ENCODE data around the gene CLTC. TPM values are rescaled to one million over a fixed set of nuclear protein-coding genes. Genes with fewer than 3 reads are reported as not detected.

Gene CLTC
- total and polyA plus RNA-seq, 2 of the 4 experiments (the other 2 are of a cell fraction), result 181 to 641 TPM

GRCh38 chr17:59675231-59675630, 55.5 kb downstream of the CLTC start:
- H2BK20ac ChIP-seq (ENCODE audit: low read depth, low read length), result no peak overlapping the region
- no peak overlapping the region for H3K4me3 ChIP-seq (ENCODE audit: insufficient read depth, low read depth, low read length)
- no peak overlapping the region for H4K5ac ChIP-seq (ENCODE audit: low read depth, low read length)
- WGBS, 2 experiments (ENCODE audit: extremely low coverage in 2 of 2, insufficient read length in 1 of 2), result no CpG with 5 or more reads among the region's 1 CpG
- no TSS peak for BruUV-seq (replicated peaks)
- H4K8ac ChIP-seq (ENCODE audit: low read depth in 2 of 2, low read length in 2 of 2), result no peak overlapping the region
- peak overlapping the region; percentile 48 for H2BK5ac ChIP-seq (ENCODE audit: low read depth, low read length, poor library complexity, severe bottlenecking)
- no peak overlapping the region for H3K27ac ChIP-seq (ENCODE audit: insufficient read depth, low read length)
- in situ Hi-C loops (cut with MboI; ENCODE audit: low sequenced_read_pairs) (loop anchor here (5.0 kb wide), 1 partner anchor 48 kb away; no protein-coding TSS in a partner anchor), dilution Hi-C loops (cut with HindIII; ENCODE audit: low sequenced_read_pairs, unreplicated experiment) (no loop called here), intact Hi-C loops (cut with micrococcal nuclease) (no loop called here)
- H3K9me3 ChIP-seq (ENCODE audit: control insufficient read depth, insufficient read depth, low read length), result no peaks in the 10 kb centered on the region
- no peak overlapping the region for H3K56ac ChIP-seq (ENCODE audit: extremely low read depth, insufficient read depth, low read length)
- peaks cover 29 to 56% of the 10 kb centered on the region in 2 experiments for H3K79me1 ChIP-seq (ENCODE audit: low read depth in 1 of 2, low read length in 2 of 2)
- ChIA-PET POLR2A (ENCODE audit: unreplicated experiment) (no interaction called here), CTCF (no interaction called here)
- H3K36me3 ChIP-seq (ENCODE audit: control insufficient read depth, insufficient read depth, low read length), result peaks cover 39% of the 10 kb centered on the region
- ATAC-seq (ENCODE audit: low read depth), result no peak
- peaks cover 3% of the 10 kb centered on the region for H3K9me1 ChIP-seq (ENCODE audit: insufficient read depth, low read length)
- no peak overlapping the region for H2AK5ac ChIP-seq (ENCODE audit: low read depth, low read length)
- TF ChIP-seq RFX5 (IDR thresholded peaks at IDR 0.05; ENCODE audit: low read depth, low read length) (no peak), NFE2L2 (IDR thresholded peaks at IDR 0.05; ENCODE audit: low read depth, low read length) (no peak), ELK1 (IDR thresholded peaks at IDR 0.05; ENCODE audit: borderline replicate concordance, low read depth, low read length) (no peak), RCOR1 (IDR thresholded peaks at IDR 0.05; ENCODE audit: insufficient replicate concordance, low read length) (no peak), FOS (IDR thresholded peaks at IDR 0.05; ENCODE audit: low read depth, low read length) (no peak), MAZ (IDR thresholded peaks at IDR 0.05; ENCODE audit: borderline replicate concordance, low read depth, low read length) (no peak), BHLHE40 (IDR thresholded peaks at IDR 0.05; ENCODE audit: low read depth, low read length) (no peak), RAD21 (IDR thresholded peaks at IDR 0.05; ENCODE audit: low read length) (no peak), MAFK (IDR thresholded peaks at IDR 0.05; ENCODE audit: low read depth, low read length) (no peak)
- TF ChIP-seq, protein P1, sequence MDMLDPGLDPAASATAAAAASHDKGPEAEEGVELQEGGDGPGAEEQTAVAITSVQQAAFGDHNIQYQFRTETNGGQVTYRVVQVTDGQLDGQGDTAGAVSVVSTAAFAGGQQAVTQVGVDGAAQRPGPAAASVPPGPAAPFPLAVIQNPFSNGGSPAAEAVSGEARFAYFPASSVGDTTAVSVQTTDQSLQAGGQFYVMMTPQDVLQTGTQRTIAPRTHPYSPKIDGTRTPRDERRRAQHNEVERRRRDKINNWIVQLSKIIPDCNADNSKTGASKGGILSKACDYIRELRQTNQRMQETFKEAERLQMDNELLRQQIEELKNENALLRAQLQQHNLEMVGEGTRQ (IDR thresholded peaks at IDR 0.05; ENCODE audit: low read depth, low read length), result no peak
- H4K20me1 ChIP-seq (ENCODE audit: insufficient read depth, low read length), result peaks cover 3% of the 10 kb centered on the region; the same call in 1 of the 2 replicates
- H3K9ac ChIP-seq (ENCODE audit: low read depth, low read length), result no peak overlapping the region
- H4K91ac ChIP-seq (ENCODE audit: insufficient read depth, low read depth, low read length), result no peak overlapping the region
- H3K4me2 ChIP-seq (ENCODE audit: low read depth, low read length), result no peak overlapping the region
- no peak overlapping the region for H2BK120ac ChIP-seq (ENCODE audit: low read depth, low read length)
- no peak overlapping the region for H2BK15ac ChIP-seq (ENCODE audit: low read depth, low read length)
- H3K23ac ChIP-seq (ENCODE audit: low read depth, low read length), result no peak overlapping the region; the same call in 1 of the 2 replicates
- no peak overlapping the region for H3K4ac ChIP-seq (ENCODE audit: low read depth, low read length)
- H2AFZ ChIP-seq (replicated peaks; ENCODE audit: low read length, poor library complexity), result no peak overlapping the region
- no peak overlapping the region for H3K14ac ChIP-seq (replicated peaks; ENCODE audit: low read depth, low read length)
- no peaks in the 10 kb centered on the region for H3K27me3 ChIP-seq (ENCODE audit: control insufficient read depth, insufficient read depth, low read length)
- no peak for DNase-seq
- H3K18ac ChIP-seq (ENCODE audit: low read depth, low read length), result no peak overlapping the region
- H2AK9ac ChIP-seq (replicated peaks; ENCODE audit: low read depth, low read length, poor library complexity), result no peak overlapping the region
- peaks cover 11% of the 10 kb centered on the region for H3K4me1 ChIP-seq (ENCODE audit: control insufficient read depth, insufficient read depth, low read length)
